ENCODE results near the gene SARM1.

The SARM1 gene

DNA sequence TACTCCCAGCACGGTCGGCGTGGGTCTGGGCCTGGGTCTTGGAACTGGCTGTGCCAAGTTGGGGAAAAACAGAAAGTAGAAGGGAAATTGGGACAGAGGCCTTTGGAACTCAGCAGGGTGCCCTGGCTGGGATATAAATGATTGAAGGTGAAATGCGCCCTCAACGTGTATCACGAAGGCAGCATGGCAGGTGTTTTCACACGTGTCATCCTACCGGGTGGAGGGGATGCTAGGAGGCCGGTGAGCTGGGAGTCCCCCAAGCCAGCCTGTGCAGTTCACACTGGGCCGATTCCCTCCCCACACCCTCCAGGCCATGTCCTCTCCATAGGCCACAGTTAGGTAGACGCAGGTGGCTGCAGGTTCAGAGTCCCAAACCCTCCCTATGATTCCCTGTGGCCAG lies 30.0 kb upstream of the SARM1 start:
- no peak for DNase-seq (ENCODE audit: low read depth)

DNA sequence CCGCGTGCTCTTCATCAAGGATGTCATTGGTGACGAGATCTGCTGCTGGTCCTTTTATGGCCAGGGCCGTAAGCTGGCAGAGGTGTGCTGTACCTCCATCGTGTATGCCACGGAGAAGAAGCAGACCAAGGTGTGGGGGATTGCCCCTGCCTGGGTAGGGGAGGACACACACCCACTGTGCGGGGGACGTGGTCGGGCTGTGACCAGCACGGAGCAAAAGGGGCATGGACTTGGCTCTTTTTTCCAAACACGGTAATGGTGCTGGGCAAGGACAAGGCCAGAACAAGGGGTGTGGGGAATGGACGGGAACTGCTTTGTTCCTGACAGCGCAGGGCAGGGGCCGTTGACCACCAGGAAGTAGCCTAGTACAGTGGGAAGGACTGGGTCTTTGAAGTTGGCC lies 29.2 kb upstream of the SARM1 start:
- DNase-seq (ENCODE audit: low read depth), result no peak

GRCh38 chr17:28343491-28343932 lies 28.0 kb upstream of the SARM1 start:
- DNase-seq (ENCODE audit: low read depth), result no peak

- DNase-seq (ENCODE audit: low read depth), result no peak
Measured at GRCh38 chr17:28344011-28344410, 27.5 kb upstream of the SARM1 start.

GRCh38 chr17:28344435-28344901 lies 27.0 kb upstream of the SARM1 start:
- DNase-seq (ENCODE audit: low read depth), result no peak

- no peak for DNase-seq (ENCODE audit: low read depth)
Measured at GRCh38 chr17:28345419-28346198, 25.9 kb upstream of the SARM1 start.

- no peak for DNase-seq (ENCODE audit: low read depth)
Measured at GRCh38 chr17:28346199-28346580, 25.3 kb upstream of the SARM1 start.

DNA sequence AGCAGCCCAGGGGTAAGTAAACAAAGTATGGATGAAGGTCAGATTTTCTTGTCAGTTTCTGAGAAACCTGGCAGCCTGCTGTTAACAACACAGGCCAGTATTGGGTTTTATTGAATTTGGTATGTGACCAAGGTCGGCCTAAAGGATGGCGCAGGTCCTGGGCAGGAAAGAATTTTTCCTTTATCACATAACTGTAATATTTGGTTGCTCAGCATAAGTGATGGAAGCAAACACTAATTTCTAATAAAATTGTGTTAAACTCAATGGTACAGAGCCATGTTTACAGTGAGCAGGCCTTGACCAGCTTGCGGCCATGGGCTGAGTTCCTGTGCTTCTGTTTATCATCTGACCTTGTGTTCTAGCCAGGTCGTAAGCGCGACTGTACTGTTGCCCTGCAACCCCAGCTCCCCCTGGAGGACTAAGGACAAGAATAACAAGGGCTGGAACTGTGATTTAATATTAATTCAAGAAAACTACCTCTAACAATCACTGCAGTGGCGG lies 24.7 kb upstream of the SARM1 start:
- no peak for DNase-seq (ENCODE audit: low read depth)

- DNase-seq (ENCODE audit: low read depth), result no peak
Measured at GRCh38 chr17:28347261-28347891, 24.1 kb upstream of the SARM1 start.

DNA sequence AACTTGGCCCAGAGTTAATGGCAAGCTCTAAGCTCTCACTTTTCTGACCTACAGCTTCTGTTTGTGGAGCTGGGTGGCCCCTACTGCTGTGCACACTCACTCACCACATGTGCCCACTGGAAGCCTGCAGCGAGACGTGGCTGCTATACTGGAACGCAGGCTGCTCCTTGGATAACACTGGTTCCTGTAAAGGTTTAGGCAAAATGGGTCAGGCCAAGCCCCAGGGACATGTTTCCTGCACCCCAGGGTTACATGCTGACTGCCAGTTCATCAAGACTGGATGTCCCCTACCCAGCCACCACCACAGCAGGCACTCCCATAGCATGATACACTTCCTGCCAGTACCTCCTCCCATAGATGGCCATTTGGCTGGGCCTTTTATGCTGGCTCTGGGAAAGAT lies 22.5 kb upstream of the SARM1 start:
- no peak for DNase-seq (ENCODE audit: low read depth)

GRCh38 chr17:28350271-28350670 lies 21.2 kb upstream of the SARM1 start:
- DNase-seq (ENCODE audit: low read depth), result no peak

DNA sequence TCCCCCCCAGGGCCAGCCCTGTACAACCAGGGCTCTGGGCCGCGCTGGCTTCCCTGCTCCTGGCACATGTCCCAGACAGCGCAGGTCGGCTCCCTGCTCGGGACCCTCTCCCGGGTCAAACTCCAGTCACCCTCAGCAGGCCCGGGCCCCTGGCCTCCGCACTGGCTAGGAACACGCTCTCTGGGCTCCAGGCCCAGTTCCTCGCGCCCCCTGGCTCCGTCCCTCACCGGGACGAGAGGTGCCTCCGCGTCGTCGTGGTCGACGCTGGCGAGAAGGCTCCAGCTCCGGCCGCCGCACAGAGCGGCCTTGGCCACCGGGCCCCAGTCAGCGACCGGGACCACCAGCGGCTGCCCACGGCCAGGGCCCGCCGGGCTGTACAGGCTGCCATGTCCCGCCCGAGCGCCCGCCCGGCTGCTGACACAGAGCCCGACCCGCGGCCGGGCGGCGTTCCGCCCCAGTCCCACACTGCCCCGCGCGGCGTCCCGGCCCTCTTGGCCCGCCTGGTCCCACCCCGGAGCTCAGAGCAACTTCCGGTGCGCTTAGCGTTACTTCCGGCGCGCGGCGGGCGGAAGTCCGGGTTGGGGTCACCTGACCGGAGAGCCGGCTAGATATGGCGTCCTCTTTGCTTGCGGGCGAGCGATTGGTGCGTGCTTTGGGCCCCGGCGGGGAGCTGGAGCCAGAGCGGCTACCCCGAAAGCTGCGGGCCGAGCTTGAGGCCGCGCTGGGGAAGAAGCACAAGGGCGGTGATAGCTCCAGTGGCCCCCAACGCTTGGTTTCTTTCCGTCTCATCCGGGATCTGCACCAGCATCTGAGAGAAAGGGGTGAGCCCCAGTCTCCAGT lies 14.2 kb upstream of the SARM1 start, which contains the start of gene POLDIP2:
Gene POLDIP2 (minus strand): TSS at position 467 of the 840 bp plus-strand sequence. CDS start 79 bp downstream, at position 388.
- peak; percentile 92 for DNase-seq (ENCODE audit: low read depth)

DNA sequence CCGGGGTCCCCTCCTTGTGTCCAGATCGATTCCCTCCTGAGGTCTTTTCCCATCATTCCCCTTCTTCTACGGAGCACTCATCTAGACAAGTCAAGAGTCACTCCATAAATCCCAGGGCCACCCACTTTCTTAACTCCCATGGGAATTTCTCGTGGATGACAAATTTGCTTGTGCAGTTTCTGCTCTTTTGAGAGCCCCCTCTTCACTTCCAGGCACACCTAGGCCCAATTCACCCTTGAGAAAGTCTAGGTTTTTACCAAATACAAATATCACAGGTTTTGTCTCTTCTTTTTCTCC lies 13.6 kb upstream of the SARM1 start:
- DNase-seq (ENCODE audit: low read depth), result no peak

DNA sequence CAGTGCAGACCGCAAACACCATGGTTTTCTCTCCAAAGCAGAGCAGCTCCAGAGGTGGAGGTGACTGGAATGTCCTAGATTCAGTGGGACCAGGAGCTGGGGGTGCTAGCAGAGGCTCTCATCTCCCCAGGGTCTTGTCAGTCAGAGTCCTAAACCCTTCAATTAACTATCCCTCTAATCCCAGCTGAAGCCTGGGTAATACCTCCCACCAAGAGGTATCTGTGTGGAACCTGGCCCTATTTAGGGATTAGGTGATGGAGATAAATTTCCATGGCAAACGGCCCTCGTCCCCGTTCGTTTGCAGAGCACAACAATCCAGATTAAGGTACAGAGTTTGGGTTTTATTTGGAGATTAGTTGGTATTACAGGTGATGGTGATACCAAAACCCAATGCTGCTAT lies 8.3 kb upstream of the SARM1 start:
- no peak for DNase-seq (ENCODE audit: low read depth)

- no peak for DNase-seq (ENCODE audit: low read depth)
Measured at GRCh38 chr17:28363776-28364650, 7.5 kb upstream of the SARM1 start.

- no peak for DNase-seq (ENCODE audit: low read depth)
Measured at GRCh38 chr17:28364665-28365363, 6.7 kb upstream of the SARM1 start, which contains the start of gene SEBOX. TSS of gene SEBOX (minus strand) at chr17:28365199. CDS start at chr17:28365151, 48 bp downstream.

- DNase-seq (ENCODE audit: low read depth), result no peak
Measured at GRCh38 chr17:28365487-28365886, 6.0 kb upstream of the SARM1 start.

DNA sequence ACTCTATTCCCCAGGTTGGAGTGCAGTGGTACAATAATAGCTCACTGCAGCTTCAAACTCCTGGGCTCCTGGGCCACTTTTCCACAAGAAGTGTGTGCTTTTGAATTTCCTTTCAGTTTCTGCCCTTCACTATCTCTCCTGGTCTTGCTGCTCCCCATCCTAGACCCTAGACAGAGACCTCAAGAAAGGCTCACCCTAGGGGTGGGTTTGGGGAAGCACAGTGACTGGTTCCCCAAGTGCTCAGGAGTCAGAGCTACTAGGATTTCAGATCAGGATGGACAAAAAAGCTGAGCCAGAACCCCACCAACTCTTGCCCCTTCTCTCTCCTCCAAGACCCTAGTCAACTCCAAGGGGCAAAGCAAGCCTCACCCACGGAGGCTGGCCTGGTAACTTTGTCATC lies 4.9 kb upstream of the SARM1 start:
- DNase-seq (ENCODE audit: low read depth), result no peak

DNA sequence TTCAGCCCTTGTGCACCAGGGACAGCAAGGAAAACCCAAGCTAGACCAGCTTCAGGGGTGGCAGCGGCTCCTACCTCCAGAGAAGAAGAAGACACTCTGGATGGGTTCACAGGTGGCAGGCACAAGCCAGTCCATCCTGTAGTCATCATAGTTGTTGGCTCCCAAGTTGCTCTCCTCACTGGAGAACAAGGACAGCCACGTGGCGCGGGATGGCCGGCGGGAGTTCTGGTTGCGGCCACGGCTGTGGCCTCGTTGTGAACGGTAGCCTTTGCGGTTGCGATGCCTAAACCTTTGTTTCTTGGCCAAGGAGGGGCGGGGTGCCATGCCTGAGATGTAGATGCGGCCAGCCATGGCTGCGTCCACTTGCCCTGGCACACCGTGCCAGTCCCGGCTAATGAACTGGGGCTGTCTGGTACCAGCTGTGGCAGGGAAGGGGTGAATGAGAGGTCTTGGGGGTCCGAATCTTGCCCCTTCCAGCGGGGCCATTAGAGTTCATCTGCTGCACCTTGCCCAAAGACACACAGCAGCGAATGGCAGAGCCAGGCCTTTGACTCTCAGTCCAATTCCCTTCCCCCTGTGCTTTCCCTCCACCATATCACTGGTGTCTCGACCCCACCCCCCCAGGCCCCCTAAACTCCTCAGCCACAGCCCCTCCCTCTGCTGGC lies 3.7 kb upstream of the SARM1 start:
- no peak for DNase-seq (ENCODE audit: low read depth)

DNA sequence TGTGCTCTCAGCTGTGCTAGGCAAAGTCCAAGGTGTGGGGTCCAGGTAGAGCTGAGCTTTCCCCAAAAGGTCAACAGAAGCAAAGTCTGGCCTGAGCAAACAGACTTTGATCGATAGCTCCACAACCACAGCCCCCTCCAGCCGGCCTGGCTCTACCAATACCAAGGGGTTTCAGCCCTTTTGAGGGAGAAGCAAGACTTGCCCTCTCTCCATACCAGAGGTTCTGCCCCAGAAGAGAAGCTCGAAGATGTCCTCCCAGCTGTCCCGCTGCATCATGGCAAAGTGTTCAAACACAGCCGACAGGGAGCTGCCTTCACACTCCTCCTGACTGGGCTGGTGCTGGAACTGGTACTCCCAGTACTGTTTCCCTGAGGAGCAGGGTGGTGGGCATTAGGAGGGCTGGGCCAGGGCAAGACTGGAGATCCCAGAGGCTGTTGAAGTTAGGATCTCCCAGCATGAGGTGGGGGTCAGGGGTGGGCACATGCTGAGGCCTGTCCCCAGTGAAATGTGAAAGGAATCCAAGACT lies 3.1 kb upstream of the SARM1 start:
- DNase-seq (ENCODE audit: low read depth), result no peak

Measured in T-helper 22 cell (primary cell).